HUES64 (cell line): ENCODE results near the gene NTSR1.
A peak's percentile ranks its signal among the peaks of the same experiment; 100 is the strongest.

Source experiments
- H3K27ac ChIP-seq: 2 replicates; pipeline ENCODE4 v1.7.0; 2013; ENCODE audit warnings: low read depth, low read length, inconsistent platforms
- H3K27me3 ChIP-seq: 2 replicates; pipeline ENCODE4 v1.6.1; 2013; ENCODE audit warnings: mild to moderate bottlenecking, low read length; ENCODE audit not compliant: insufficient read depth
- H3K36me3 ChIP-seq: 2 replicates; pipeline ENCODE4 v1.6.1; 2013; ENCODE audit warnings: mild to moderate bottlenecking, low read length; ENCODE audit not compliant: insufficient read depth
- H3K4me1 ChIP-seq: 2 replicates; pipeline ENCODE4 v1.6.1; 2013; ENCODE audit warnings: mild to moderate bottlenecking, low read length, moderate library complexity; ENCODE audit not compliant: insufficient read depth
- H3K4me3 ChIP-seq: 2 replicates; pipeline ENCODE4 v1.5.1; 2013; ENCODE audit warnings: mild to moderate bottlenecking, low read length, moderate library complexity
- H3K9ac ChIP-seq: 2 replicates; pipeline ENCODE4 v1.6.1; 2013; ENCODE audit warnings: mild to moderate bottlenecking, low read depth, low read length
- H3K9me3 ChIP-seq: 2 replicates; pipeline ENCODE4 v1.6.1; 2013; ENCODE audit warnings: low read depth, low read length; ENCODE audit not compliant: insufficient read depth
- WGBS: fragments of 150-250, 120-280 bp; methylation state at CpG from one replicate; pipeline ENCODE4 v1.1.7; 2013; ENCODE audit warnings: missing lambda C conversion rate; 5-methylcytosine and 5-hydroxymethylcytosine counted together

Gene NTSR1

DNA sequence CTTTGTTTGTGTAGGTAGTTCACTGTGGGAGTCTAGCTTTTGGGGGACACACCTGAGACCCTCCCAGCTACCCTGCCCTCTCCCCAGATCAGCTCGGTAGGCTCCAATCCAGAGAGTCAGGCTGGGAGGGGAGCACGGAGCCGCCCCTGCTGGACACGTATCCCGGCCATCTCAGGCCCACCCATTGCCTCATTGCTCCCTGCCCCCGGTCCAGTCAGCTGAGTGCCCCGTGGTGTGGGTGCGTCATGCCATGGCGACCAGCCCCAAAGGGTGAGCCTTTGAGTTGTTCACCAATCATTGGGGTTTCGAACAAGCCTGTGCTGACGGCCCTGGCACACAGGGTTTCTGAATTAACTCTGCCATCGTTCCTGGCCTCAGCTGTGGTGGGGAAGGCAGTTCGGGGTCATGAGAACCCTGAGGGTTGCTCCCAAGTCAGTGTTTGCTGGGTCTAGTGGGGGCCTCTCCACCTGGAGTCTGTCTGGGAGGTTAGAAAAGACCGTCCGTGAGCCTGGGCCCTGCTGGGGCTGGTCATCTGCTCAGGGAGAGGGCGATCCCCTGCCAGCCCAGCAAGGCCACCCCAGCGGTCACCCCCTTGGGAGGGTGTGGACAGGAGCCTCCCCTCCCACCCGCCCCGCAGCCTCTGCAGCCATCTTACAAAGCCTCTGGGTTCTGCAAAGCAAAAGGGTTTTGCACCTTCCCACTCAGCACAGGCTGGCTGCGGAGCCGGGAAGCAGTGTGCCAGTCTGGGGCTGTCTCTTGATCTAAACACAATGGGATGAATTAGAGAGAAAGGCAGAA is 34.5 kb downstream of the NTSR1 start:
- no peaks in the 10 kb centered on the region; the same call in 1 of the 2 replicates for H3K4me1 ChIP-seq
- H3K27me3 ChIP-seq, result no peaks in the 10 kb centered on the region
- no peaks in the 10 kb centered on the region for H3K9me3 ChIP-seq
- no peaks in the 10 kb centered on the region for H3K36me3 ChIP-seq
- no peak overlapping the region for H3K4me3 ChIP-seq
- WGBS, result 94% methylated on average over 19 of the region's 21 CpGs
- no peak overlapping the region for H3K9ac ChIP-seq
- H3K27ac ChIP-seq, result no peak overlapping the region

DNA sequence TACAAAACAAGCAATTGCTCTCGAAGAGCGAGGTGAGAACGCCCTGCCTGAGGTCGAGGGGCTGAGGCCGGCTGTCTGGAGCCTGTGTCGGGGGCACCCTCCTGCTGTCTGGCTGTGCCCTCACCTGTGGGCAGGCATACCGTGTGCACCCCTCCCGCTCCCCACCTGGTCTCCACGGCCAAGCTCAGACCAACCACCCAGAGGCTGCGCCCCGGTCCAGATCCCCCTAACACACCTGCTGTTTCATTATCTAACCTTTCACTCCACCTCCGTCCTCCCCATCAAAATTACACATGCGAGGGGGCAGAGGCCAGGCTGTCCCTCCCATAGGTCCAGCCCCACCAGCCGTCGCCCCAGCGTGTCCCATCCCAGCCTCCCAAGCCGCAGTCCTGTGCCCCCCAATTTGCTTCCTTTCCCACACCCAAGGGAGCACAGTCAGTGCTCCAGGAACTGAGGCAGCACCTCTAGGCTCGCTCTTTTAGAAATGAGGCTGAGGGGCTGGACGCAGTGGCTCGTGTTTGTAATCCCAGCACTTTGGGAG is 35.2 kb downstream of the NTSR1 start:
- Histone ChIP-seq H3K36me3 (no peaks in the 10 kb centered on the region), H3K9ac (no peak overlapping the region), H3K9me3 (no peaks in the 10 kb centered on the region), H3K27ac (no peak overlapping the region), H3K4me3 (no peak overlapping the region), H3K27me3 (no peaks in the 10 kb centered on the region), H3K4me1 (no peaks in the 10 kb centered on the region; the same call in 1 of the 2 replicates)
- WGBS, result 91% methylated on average over 20 of the region's 20 CpGs

GRCh38 chr20:62744741-62745191 is 36.1 kb downstream of the NTSR1 start:
- Histone ChIP-seq H3K27ac (no peak overlapping the region), H3K27me3 (no peaks in the 10 kb centered on the region), H3K9ac (no peak overlapping the region), H3K4me3 (no peak overlapping the region), H3K36me3 (no peaks in the 10 kb centered on the region), H3K4me1 (no peaks in the 10 kb centered on the region; the same call in 1 of the 2 replicates), H3K9me3 (no peaks in the 10 kb centered on the region)
- 89% methylated on average over 6 of the region's 6 CpGs for WGBS

DNA sequence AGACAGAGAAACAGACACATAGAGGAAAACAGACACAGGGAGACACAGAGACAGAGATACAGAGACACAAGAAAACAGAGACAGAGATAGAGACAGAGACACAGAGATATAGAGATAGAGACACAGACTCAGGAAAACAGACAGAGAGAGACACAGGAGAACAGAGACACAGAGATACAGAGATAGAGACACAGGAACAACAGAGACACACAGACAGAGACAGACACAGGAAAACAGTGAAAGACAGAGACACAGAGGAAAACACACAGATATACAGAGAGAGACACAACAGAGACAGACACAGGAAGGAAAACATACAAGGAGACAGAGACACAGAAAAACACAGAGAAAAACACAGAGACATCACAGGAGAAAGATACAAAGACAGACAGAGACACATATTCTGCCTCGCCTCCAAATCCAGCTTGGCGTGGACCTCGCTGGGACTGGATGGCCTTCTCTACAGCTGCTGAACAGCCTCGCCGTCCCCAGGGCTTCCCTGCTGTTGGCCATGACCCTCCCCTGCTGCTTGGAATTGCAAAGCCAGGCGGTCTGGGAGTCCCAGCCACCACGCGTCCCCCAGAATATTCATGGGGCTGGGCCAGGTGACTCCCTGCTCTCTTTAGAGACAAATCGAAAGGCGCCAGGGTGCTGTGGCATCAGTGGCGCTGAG is 36.8 kb downstream of the NTSR1 start:
- H3K4me3 ChIP-seq, result no peak overlapping the region
- H3K36me3 ChIP-seq, result no peaks in the 10 kb centered on the region
- H3K4me1 ChIP-seq, result no peaks in the 10 kb centered on the region; the same call in 1 of the 2 replicates
- WGBS, result 86% methylated on average over 11 of the region's 11 CpGs
- H3K27me3 ChIP-seq, result no peaks in the 10 kb centered on the region
- H3K9ac ChIP-seq, result no peak overlapping the region
- H3K9me3 ChIP-seq, result no peaks in the 10 kb centered on the region
- H3K27ac ChIP-seq, result no peak overlapping the region

DNA sequence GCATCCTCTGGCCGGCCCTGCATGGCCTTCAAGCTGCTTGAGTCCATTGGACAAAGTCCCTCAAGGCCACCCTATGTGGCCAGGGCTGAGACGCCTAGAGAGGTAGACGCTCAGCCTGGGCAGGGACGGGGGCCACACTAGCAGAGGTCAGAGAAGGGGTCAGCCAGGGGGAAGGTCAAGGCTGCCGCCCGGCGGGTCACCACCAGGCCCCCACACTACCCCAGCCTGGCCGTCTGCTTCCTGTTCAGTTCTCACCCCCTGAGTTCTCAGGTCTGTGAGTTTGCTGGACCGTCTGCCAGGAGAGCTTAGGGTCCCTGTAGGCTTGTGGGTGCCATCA is 37.3 kb downstream of the NTSR1 start:
- no peaks in the 10 kb centered on the region for H3K9me3 ChIP-seq
- no peak overlapping the region for H3K27ac ChIP-seq
- WGBS, result 87% methylated on average over 9 of the region's 9 CpGs
- no peak overlapping the region for H3K9ac ChIP-seq
- H3K4me3 ChIP-seq, result no peak overlapping the region
- H3K36me3 ChIP-seq, result no peaks in the 10 kb centered on the region
- no peaks in the 10 kb centered on the region for H3K27me3 ChIP-seq
- H3K4me1 ChIP-seq, result no peaks in the 10 kb centered on the region; the same call in 1 of the 2 replicates

GRCh38 chr20:62748311-62748710 is 39.7 kb downstream of the NTSR1 start:
- H3K9ac ChIP-seq, result no peak overlapping the region
- 75% methylated on average over 2 of the region's 2 CpGs for WGBS
- no peak overlapping the region for H3K4me3 ChIP-seq
- no peaks in the 10 kb centered on the region for H3K27me3 ChIP-seq
- H3K27ac ChIP-seq, result no peak overlapping the region
- H3K9me3 ChIP-seq, result no peaks in the 10 kb centered on the region
- peaks cover 7% of the 10 kb centered on the region for H3K4me1 ChIP-seq
- H3K36me3 ChIP-seq, result no peaks in the 10 kb centered on the region

GRCh38 chr20:62749851-62750445 is 41.3 kb downstream of the NTSR1 start:
- WGBS, result 89% methylated on average over 27 of the region's 27 CpGs
- Histone ChIP-seq H3K4me3 (no peak overlapping the region), H3K9me3 (no peaks in the 10 kb centered on the region), H3K4me1 (peaks cover 7% of the 10 kb centered on the region), H3K36me3 (no peaks in the 10 kb centered on the region), H3K27ac (no peak overlapping the region), H3K9ac (no peak overlapping the region), H3K27me3 (no peaks in the 10 kb centered on the region)

- Histone ChIP-seq H3K4me3 (no peak overlapping the region), H3K27ac (no peak overlapping the region), H3K9ac (no peak overlapping the region), H3K9me3 (no peaks in the 10 kb centered on the region), H3K27me3 (no peaks in the 10 kb centered on the region), H3K36me3 (no peaks in the 10 kb centered on the region), H3K4me1 (peaks cover 7% of the 10 kb centered on the region)
- WGBS, result 89% methylated on average over 14 of the region's 14 CpGs
Observed at GRCh38 chr20:62751551-62752150, 43.0 kb downstream of the NTSR1 start.

GRCh38 chr20:62752181-62752670 is 43.6 kb downstream of the NTSR1 start:
- 36% methylated on average over 19 of the region's 22 CpGs for WGBS
- peaks cover 7% of the 10 kb centered on the region for H3K4me1 ChIP-seq
- no peaks in the 10 kb centered on the region for H3K36me3 ChIP-seq
- H3K4me3 ChIP-seq, result no peak overlapping the region
- no peaks in the 10 kb centered on the region for H3K9me3 ChIP-seq
- 0 out of 2 replicates have a peak overlapping the region, but pooled peaks have one; percentile 39 for H3K9ac ChIP-seq
- no peaks in the 10 kb centered on the region for H3K27me3 ChIP-seq
- H3K27ac ChIP-seq, result no peak overlapping the region

DNA sequence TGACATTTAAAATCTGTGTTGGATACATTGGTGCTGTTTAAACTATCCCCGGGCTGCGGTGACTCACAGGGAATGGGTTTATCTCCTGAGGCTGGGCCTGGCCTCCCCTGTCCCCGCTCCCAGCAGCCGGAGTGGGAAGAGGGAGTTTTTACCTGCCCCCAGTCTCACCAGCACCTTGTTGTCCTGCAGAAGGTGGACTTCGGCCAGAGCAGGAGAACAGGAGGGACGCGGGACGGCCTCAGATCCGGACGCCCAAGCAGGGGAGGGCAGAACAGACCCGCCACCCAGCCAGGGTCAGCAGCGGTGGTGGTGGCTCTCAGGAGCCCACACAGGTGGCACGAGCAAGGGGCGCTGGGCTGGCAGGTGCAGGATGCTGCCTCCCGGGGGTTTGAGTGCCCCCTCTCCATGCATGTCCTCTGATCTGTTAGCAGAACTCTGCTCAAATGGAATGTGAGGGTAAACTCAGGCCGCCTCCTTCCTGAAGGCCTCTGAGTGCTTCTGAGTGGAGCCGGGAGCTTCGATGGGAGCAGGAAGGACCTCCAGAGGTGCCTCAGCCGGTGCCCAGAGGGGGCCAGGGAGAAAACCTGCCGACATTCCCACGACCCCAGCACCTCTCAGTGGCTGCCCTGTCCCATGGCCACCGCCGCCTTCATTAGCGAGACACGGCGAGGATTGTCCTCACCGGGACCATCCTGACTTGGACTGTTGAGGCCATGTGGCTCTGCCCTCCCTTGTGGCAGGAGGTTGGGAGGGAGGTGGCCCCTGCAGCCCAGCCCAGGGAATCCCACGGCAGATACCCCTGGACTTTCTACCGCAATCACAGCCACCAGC is 44.2 kb downstream of the NTSR1 start:
- Histone ChIP-seq H3K9me3 (no peaks in the 10 kb centered on the region), H3K4me3 (no peak overlapping the region), H3K9ac (0 out of 2 replicates have a peak overlapping the region, but pooled peaks have one; percentile 39), H3K27me3 (no peaks in the 10 kb centered on the region), H3K27ac (no peak overlapping the region), H3K4me1 (peaks cover 7% of the 10 kb centered on the region), H3K36me3 (no peaks in the 10 kb centered on the region)
- 83% methylated on average over 29 of the region's 29 CpGs for whole genome bisulfite sequencing
